GM23248 (cell line): ENCODE data around the gene MYO5C.

Experiments
- EZH2 ChIP-seq: fragments of 200-600 bp; sonication (generic); IDR thresholded peaks from 2 replicates; pipeline ENCODE4 v1.6.1; 2018; ENCODE audit warnings: antibody characterized with exemption, mild to moderate bottlenecking; ENCODE audit not compliant: insufficient read depth, poor library complexity, severe bottlenecking
- EZH2phosphoT487 ChIP-seq: fragments of 200-600 bp; sonication (generic); IDR thresholded peaks from 2 replicates; pipeline ENCODE4 v1.6.1; 2018; ENCODE audit warnings: antibody characterized with exemption, moderate library complexity, mild to moderate bottlenecking, low read depth; ENCODE audit not compliant: insufficient read depth

GRCh38 chr15:52289629-52290081, 5.9 kb downstream of the MYO5C start:
- TF ChIP-seq EZH2phosphoT487: no peak
- TF ChIP-seq EZH2: no peak
